ENCODE results near the gene C2CD3.

DNA sequence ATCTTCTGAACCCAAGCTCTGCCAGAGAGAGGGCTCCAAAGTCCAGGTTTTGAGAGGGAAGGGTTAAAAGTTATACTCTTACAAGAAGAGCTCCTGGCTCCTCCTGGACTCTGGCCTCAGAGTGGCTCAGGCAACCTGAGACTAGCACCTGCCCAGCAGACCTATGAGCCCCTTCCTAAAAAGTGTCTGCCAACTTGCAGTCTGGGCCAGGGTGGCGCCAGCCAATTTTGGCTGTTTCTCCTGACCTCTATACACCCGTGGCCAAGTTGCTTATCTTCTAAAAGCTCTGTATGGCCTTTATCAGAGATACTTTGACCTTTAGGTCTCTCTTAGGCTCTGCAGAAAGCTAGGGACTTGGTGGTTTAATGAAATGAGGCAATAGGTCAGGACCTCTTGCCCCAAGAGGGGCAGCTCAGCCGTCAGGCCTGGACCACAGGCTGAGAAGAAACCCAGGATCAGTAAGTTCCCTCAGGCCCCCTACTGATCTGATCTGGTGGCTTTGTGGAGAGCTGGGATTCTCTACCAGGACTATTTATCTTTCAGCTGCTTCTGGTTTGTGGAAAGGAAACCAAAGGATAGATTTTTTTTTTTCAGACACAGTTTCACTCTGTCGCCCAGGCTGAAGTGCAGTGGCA, 151.6 kb downstream of the C2CD3 start:
- TF ChIP-seq, protein P1, sequence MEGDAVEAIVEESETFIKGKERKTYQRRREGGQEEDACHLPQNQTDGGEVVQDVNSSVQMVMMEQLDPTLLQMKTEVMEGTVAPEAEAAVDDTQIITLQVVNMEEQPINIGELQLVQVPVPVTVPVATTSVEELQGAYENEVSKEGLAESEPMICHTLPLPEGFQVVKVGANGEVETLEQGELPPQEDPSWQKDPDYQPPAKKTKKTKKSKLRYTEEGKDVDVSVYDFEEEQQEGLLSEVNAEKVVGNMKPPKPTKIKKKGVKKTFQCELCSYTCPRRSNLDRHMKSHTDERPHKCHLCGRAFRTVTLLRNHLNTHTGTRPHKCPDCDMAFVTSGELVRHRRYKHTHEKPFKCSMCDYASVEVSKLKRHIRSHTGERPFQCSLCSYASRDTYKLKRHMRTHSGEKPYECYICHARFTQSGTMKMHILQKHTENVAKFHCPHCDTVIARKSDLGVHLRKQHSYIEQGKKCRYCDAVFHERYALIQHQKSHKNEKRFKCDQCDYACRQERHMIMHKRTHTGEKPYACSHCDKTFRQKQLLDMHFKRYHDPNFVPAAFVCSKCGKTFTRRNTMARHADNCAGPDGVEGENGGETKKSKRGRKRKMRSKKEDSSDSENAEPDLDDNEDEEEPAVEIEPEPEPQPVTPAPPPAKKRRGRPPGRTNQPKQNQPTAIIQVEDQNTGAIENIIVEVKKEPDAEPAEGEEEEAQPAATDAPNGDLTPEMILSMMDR (IDR thresholded peaks at IDR 0.05): no peak
- no peak for TF ChIP-seq POLR2A (IDR thresholded peaks at IDR 0.05)
- no peak for TF ChIP-seq POLR2AphosphoS5 (IDR thresholded peaks at IDR 0.05; ENCODE audit: insufficient read depth in 1 of 2, low read depth in 1 of 2)
